Measurements from ENCODE around the gene VMP1.
"Not testable (repeated sequence)": the region's sequence is repeated elsewhere in the genome, so short reads cannot be mapped to it uniquely, and the experiment has no call there.

The VMP1 gene

DNA sequence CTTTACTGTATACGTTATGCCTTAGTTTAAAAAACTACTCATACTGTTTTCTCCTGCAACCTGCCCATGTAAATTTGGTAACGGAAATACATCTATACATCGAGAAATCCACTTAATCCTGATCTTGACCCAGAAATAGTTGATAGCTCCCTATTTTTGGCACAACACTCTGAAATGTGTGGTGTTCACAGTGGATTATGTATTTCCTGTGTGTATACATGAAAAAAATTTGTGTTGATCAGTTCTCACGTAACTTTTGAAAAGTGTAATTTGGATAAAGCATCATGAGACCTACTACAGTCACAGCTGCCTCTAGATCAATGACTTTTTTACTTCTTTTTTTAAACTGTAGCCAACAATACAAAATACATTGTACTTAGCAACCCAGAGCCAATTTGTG lies 90.7 kb downstream of the VMP1 start:
- no peak overlapping the region for H3K27ac ChIP-seq
- no peak for DNase-seq (ENCODE audit: low read depth, low spot score)

DNA sequence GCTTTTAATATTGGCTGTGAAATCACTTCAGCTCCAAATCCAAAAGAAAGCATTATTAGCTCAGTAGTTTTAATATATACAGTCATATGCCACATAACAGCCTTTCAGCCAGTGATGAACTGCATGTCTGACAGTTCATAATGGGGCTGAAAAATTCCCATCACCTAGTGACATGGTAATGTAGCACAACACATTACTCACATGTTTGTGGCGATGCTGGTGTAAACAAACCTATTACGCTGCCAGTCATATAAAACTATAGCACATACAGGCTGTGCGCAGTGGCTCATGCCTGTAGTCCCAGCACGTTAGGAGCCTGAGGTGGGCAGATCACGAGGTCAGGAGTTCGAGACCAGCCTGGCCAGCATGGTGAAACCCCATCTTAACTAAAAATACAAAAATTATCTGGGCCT lies 93.1 kb downstream of the VMP1 start:
- no peak overlapping the region for H3K27ac ChIP-seq
- DNase-seq (ENCODE audit: low read depth, low spot score) = no peak

DNA sequence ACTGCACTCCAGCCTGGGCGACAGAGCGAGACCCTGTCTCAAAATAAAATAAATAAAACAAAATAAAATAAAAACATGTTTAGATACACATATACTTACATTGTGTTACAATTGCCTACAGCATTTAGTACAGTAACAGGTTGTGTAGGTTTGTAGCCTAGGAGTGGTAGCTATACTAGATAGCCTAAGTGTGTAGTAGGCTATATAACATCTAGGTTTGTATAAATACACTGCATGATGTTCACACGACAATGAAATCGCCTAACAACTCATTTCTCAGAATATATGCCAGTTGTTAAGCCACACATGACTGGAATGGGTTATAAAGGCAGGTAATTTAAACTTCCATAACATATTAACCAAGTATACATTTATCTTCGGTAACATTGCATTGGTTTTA lies 94.7 kb downstream of the VMP1 start:
- no peak for DNase-seq (ENCODE audit: low read depth, low spot score)
- no peak overlapping the region for H3K27ac ChIP-seq

DNA sequence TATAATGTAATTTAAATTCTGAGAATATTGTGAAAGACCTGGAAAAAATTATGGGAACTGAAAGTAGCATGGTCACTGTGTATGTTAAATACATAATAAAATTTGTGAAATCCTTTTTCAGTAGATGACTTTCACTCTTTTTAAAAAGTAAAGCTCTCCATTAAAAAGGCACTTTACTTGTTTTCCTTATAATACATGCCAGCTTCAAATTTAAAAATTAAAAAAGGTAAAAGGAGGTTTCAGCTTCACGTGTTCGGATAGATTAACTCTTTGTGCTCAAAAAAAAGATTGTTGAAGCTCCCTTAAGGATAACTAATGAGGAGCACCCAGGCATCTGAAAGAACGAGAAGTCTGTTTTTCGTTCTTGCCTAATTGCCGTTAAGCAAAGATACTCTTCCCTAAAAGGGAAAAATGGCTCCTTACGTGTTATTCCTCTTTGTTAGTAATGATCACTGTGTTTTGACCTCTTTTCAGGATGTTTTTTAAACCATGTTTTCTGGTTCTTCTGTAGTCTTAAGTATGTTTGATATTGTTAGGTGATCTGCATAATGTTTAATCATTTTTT lies 97.5 kb downstream of the VMP1 start:
- no peak overlapping the region for H3K27ac ChIP-seq
- no peak for DNase-seq (ENCODE audit: low read depth, low spot score)

DNA sequence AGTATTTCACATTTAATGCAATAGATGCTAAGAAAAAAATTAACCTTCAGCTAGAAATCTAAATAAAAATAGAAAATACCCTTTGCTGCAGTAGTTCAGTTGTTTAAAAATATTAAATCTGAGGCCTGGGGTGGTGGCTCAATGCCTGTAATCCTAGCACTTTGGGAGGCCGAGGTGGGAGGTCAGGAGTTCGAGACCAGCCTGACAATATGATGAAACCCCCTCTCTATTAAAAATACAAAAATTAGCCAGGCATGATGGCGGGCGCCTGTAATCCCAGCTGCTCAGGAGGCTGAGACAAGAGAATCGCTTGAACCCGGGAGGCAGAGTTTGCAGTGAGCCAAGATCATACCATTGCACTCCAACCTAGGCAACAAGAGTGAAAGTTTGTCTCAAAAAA lies 98.9 kb downstream of the VMP1 start:
- H3K27ac ChIP-seq; DNase-seq (ENCODE audit: low read depth, low spot score): not testable (repeated sequence)

DNA sequence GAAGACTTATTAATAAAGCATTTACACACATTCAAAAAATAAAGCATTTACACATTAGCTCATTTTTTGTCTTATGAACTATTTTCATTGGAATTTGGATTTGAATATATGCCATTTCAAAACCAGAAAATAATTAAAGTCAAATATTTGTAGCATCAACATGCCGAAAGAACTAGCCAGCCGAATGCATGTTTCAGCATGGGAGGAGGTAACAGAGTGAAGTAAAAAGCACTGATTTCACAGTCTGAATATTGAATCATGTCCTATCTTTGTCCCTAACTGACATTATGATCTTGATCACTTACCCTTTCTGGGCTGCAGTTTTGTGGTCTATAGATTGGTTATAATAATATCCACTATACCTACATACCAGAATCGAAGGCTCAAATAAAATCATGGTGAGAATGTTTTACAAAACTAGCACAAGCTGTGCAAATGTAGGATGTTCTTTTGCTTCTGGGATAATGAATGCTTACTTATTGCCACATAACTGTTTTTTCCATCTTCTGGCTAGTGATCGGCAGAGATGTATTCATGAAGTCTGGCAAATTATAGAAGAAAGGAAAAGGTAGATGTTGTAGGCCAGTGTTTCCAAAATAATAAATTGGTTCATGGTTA lies 100.5 kb downstream of the VMP1 start:
- DNase-seq (ENCODE audit: low read depth, low spot score) = no peak
- no peak overlapping the region for H3K27ac ChIP-seq

DNA sequence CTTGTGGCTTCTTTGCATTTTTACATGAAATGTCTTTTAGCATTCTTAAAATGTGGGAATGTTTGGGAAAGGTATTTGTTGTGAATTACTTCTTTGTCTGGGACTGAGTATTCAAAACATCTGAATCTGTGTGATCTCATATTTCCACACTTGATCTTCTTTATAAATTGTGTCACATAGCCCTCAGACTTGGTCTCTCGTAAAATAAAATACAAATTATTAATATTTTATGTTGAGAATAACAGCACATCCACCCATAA lies 103.4 kb downstream of the VMP1 start:
- H3K27ac ChIP-seq = no peak overlapping the region
- no peak for DNase-seq (ENCODE audit: low read depth, low spot score)

DNA sequence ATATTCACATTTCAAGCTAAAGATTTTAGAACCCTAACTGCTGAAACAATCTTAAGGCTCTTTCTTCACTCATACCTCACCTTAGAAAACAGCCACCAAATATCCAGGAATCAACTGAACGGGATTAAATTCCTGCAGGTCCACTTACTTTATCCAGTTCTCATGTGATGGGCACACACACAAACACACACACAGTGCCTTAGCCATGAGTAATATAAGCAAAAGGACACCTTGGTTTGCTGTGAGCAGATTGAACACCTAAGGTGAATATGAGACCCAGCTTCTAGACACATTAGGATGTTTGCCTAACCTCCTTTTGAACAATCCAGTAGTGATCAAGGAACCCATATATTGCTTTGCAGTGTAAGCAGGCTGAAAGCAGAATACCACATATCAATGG lies 103.8 kb downstream of the VMP1 start:
- no peak overlapping the region for H3K27ac ChIP-seq

DNA sequence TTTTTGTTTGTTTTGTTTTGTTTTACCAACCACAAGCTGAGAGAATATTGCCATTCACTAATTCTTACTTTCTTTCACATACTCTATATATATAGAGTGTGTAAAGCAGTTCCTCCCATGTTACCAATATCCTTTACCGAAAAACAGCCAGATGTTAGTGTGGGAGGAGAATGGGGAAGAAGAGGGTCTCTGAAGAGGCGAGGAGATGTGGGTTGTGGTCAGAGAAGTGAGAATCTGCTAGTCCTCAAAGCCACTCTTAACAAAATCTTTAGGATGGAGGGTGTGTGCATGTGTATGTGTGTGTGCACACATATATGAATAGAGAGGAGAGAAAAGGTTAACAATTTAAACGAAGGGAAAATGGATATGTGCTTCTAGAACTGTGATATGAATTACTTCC lies 104.7 kb downstream of the VMP1 start:
- DNase-seq (ENCODE audit: low read depth, low spot score) = no peak
- no peak overlapping the region for H3K27ac ChIP-seq

More for the DNA sequence above, 103.8 kb downstream of the VMP1 start:
- DNase-seq (ENCODE audit: low read depth, low spot score) = no peak

DNA sequence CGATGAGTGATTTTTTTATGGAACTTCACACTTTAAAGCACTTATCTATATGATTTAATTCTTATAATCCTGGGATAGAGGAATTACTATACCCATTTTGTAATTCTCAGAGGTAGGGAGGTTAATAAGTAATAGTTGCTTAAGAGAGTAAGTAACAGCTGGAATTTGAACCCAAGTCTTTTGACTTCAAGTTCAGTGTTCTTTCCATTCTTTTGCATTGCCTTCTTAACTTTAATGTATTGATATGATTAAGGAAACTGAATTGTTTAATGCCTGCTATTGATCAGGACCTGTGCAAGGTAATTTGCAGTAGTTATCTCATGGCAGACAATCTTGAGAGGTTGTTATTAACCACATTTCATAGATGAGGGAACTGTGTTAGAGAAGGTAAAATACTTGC lies 106.8 kb downstream of the VMP1 start:
- H3K27ac ChIP-seq = no peak overlapping the region
- DNase-seq (ENCODE audit: low read depth, low spot score) = no peak

DNA sequence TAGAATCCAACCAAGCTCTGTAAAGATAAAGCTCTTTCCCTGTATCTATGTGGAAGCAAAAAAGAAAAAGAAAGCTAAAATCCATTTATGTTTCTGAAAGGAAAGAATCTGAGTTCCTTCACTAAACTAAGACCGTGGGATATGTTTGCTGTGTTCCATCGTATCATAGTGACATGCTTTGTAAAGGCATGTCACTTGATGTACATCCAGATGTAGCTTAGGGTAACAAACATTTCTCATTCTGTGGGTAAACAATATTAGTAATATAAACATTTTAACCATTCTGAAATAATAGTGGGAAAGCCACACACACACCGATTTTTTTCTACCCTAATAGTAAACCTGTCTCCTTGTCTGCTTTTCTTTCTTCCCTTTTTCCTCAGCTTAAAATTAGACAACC lies 107.2 kb downstream of the VMP1 start:
- H3K27ac ChIP-seq = no peak overlapping the region
- no peak for DNase-seq (ENCODE audit: low read depth, low spot score)

DNA sequence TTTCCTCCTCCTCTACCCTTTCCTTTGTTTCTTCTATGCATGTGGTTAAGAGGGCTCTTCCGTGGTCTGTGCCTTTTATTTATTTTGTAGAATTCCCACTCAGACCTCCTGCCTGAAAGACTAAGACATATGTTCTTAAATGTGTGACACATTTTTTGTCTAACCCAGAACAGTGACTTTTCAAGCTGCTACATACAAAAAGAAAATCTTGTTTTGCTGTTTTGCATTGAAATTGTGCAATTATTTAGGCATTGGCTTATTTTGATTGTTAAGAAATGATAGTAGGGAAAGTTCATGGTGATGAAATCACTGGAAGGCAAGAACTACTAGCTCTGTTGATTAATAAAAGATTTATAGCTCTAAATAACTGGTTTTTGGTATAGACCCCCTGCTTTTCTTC lies 108.5 kb downstream of the VMP1 start:
- DNase-seq (ENCODE audit: low read depth, low spot score) = no peak
- H3K27ac ChIP-seq = no peak overlapping the region

DNA sequence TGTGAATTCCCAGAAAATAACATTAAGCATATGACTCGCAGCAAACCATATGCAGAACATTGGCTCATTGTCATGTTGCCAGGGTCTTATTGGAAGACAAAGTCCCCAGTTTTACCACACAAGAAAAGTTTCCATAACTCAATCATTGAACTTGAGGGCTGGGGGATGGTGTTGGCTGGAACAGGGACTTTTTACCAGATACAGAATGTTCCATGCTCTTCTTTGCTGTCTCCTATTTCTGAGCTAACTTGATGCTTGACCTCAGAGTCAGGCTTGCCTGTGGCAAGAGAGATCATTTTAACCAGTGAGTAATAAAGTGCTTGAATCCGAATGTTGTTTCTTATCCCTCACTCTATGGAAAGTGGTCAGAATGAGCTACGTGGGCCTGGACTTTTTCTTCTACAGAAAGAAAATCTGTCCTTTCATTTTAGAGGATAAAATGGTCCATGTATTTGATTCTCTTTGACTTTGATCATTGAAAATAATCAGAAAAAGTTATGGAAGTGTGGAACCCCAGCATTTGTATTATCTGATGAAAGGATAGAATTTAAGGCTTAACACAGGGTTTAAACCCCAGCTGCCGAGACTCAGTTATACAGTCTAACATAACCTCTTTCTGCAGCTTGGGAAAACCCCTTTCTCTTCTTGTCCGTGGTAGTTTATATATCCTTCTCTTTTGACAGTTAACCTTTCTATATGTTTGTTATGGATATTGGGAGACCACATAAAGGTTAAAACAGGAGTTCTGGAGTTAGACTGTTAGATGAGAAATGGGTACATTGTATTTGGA lies 118.3 kb downstream of the VMP1 start:
- DNase-seq (ENCODE audit: low read depth, low spot score) = no peak

DNA sequence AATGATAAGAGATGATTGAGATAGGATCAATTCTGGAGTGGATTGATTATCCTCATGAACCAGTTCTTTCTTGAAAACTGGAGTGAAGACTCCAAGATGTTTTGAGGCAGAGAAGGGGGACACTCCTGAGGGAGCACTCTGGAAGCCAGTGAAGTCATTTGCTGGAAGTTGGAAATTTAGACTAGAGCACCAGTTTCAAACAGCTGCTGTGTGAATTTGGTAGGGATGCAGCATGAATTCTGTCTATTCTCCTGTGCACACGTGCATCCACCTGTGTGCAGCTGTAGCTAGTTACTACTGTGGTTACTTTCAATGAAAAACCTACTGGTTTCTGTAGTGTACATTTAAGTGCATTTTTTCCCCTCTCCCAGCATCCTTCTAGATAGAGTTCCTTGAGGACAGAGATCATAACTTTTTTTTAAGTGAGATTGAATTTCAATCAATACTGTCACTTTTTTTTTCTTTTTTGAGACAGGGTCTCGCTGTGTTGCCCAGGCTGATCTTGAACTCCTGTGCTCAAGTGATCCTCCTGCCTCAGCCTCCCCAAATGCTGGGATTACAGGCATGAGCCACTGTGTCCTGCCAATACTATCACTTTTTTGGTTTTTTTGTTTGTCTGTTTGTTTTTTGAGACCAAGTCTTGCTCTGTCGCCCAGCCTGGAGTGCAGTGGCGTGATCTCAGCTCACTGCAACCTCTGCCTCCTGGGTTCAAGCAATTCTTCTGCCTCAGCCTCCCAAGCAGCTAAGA lies 119.4 kb downstream of the VMP1 start:
- DNase-seq (ENCODE audit: low read depth, low spot score) = no peak

More for the DNA sequence above, 118.3 kb downstream of the VMP1 start:
- H3K27ac ChIP-seq = peak overlapping the region; percentile 55

DNA sequence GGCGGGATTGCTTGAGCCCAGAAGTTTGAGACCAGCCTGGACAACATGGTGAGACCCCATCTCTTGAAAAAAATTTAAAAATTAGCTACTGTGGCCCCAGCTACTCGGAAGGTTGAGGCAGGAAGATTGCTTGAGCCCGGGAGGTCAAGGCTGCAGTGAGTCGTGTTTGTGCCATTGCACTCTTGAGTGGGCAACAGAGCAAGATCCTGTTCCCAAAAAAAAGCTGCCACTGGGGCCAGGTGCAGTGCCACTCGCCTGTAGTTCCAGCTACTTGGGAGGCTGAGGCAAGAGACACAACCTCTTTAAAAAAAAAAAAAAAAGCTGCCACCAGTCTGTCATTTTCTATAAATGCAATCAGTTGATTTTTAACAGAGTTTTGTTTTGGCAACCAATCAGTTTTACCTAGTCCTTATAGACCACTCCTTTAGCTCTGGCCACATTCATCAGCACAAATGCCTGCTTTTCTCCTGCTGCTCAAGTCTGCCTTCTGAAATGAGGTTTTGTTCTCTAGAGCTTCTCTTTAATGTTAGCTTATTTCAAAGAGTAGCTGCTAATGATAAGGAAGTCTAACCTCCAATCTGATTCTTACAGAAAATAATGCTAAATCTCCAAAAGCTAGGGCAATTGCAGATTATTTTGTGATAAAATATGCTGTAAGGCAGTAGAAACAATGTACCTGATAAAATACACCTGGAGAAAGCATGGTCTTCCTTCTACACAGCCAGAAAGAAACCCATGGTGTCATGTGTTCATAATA lies 120.4 kb downstream of the VMP1 start:
- H3K27ac ChIP-seq = peak overlapping the region; percentile 98
- no peak for DNase-seq (ENCODE audit: low read depth, low spot score)

More for the DNA sequence above, 119.4 kb downstream of the VMP1 start:
- H3K27ac ChIP-seq = peak overlapping the region; percentile 98

DNA sequence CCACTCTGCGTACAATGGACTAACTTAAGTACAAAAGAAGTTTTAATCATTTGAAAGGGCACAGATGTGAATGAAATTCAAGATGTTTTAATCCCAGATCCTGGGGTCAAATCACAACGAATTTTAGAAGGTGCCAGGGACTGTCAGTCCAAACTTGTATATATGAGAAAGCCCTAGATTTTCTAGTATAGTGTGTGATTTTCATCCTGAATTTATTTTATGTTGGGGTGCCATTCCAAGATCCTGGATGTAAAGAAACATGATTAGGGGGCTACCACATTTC lies 121.0 kb downstream of the VMP1 start:
- DNase-seq (ENCODE audit: low read depth, low spot score) = no peak
- H3K27ac ChIP-seq = peak overlapping the region; percentile 98

DNA sequence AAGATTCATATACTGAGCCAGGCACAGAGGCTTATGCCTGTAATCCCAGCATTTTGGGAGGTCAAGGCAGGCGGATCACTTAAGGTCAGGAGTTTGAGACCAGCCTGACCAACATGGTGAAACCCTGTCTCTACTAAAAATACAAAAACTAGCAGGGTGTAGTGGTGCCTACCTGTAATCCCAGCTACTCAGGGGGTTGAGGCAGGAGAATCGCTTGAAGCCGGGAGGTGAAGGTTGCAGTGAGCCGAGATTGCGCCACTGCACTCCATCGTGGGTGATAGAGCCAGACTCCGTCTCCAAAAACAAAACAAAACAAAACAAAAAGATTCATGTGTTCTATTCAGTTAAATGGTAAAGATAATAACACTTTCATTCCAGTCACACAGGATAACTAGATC lies 121.4 kb downstream of the VMP1 start:
- DNase-seq (ENCODE audit: low read depth, low spot score) = not testable (repeated sequence)
- peak overlapping the region; percentile 98 for H3K27ac ChIP-seq

DNA sequence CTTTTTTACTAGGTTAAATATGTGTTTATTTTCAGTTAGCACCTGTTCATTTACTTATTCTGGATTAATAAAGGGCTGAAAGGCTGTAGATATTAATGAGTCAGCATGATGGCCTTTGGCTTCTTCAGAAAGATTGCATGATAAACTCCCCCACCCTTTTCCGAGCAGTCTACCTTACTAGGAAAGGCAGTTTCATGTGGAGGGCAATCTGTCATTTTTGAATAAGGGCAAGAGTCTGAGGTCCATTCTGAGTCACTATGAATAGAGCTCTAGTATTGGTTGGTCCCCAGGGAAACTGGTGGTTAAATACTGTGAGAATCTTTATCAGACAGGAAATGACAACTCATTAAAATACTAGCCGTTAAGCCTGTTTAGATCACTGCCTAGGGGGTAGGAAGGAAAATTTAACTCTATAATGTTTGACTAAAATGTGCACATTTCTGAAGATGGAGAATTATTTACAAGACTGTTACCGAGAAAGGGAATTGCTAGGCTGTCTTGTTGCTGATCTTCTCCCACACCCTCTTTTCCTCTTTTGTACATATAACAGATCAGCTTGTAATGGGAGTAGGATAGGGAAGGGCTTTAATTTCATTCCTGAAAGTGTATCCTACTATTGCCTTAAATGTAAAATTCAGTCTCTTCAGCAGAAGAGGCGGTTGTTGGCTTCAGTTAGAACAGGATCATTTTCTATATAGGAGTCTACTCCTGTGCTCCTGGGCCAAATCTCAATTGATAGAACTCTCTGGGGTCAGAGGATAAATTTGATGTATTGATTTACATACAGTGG lies 122.0 kb downstream of the VMP1 start:
- peak; percentile 98 for DNase-seq (ENCODE audit: low read depth, low spot score)
- peak overlapping the region; percentile 98 for H3K27ac ChIP-seq

DNA sequence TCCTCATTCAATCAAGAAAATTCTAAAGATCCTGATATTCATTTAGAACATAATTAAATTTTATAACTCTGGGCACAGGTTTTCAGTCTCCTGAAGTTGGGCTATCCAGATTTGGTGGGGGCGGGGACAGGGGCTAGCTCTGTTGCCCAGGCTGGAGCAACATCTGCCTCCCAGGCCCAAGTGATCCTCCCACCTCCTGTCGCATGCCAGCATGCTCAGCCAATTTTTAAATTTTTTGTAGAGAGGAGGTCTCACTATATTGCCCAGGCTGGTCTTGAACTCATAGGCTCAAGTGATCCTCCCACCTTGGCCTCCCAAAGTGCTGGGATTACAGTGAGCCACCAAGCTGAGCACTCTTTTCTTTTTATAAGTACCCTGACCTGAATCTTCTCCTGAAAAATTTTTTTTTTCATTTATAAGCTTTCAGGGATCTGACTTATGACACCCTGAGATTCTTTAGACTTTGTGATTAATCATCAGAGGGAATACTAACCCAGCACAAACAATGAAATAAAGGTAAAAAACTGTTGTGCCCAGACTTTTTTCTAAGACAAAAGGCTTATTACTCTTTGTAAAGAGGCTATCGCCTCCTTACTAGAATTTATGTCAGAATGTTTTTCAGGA lies 122.7 kb downstream of the VMP1 start:
- peak overlapping the region; percentile 98 for H3K27ac ChIP-seq
- DNase-seq (ENCODE audit: low read depth, low spot score) = no peak
